ENCODE data around the gene WNK2.

Gene WNK2

GRCh38 chr9:93161786-93162562, 22.0 kb upstream of the WNK2 start:
- DNase-seq (ENCODE audit: low spot score): no peak

GRCh38 chr9:93164085-93164484, 19.9 kb upstream of the WNK2 start:
- no peak for DNase-seq (ENCODE audit: low spot score)

- DNase-seq (ENCODE audit: low spot score): no peak
These were observed 17.2 kb upstream of the WNK2 start for GRCh38 chr9:93166699-93167098.

- DNase-seq (ENCODE audit: low spot score): no peak
These were observed 16.8 kb upstream of the WNK2 start for GRCh38 chr9:93167185-93167584.

GRCh38 chr9:93167838-93168237, 16.1 kb upstream of the WNK2 start:
- DNase-seq (ENCODE audit: low spot score): no peak

- DNase-seq (ENCODE audit: low spot score): no peak
These were observed 15.4 kb upstream of the WNK2 start for GRCh38 chr9:93168581-93168980.

GRCh38 chr9:93169444-93169843, 14.5 kb upstream of the WNK2 start:
- DNase-seq (ENCODE audit: low spot score): no peak

GRCh38 chr9:93170571-93170970, 13.4 kb upstream of the WNK2 start:
- DNase-seq (ENCODE audit: low spot score): no peak

- DNase-seq (ENCODE audit: low spot score): no peak
These were observed 12.5 kb upstream of the WNK2 start for GRCh38 chr9:93171261-93171990.

GRCh38 chr9:93172666-93173364, 11.1 kb upstream of the WNK2 start:
- no peak for DNase-seq (ENCODE audit: low spot score)

GRCh38 chr9:93173365-93174051, 10.4 kb upstream of the WNK2 start:
- no peak for DNase-seq (ENCODE audit: low spot score)

- no peak for DNase-seq (ENCODE audit: low spot score)
These were observed 9.0 kb upstream of the WNK2 start for GRCh38 chr9:93174976-93175375.

- DNase-seq (ENCODE audit: low spot score): no peak
These were observed 6.3 kb upstream of the WNK2 start for GRCh38 chr9:93177676-93178075.

GRCh38 chr9:93178851-93179786, 4.8 kb upstream of the WNK2 start:
- DNase-seq (ENCODE audit: low spot score): no peak

GRCh38 chr9:93180938-93181337, 3.0 kb upstream of the WNK2 start:
- no peak for DNase-seq (ENCODE audit: low spot score)

GRCh38 chr9:93181672-93182435, 2.1 kb upstream of the WNK2 start:
- DNase-seq (ENCODE audit: low spot score): no peak

- no peak for DNase-seq (ENCODE audit: low spot score)
These were observed 1.4 kb upstream of the WNK2 start for GRCh38 chr9:93182572-93182971.

GRCh38 chr9:93183131-93183662, 742 bp upstream of the WNK2 start:
- no peak for DNase-seq (ENCODE audit: low spot score)

- peak; percentile 95 for DNase-seq (ENCODE audit: low spot score)
These were observed 710 bp downstream of the WNK2 start for GRCh38 chr9:93184432-93185265.

Data from HuH-7.5 (cell line).